Measurements from ENCODE around the gene IFT80.

IFT80 gene

DNA sequence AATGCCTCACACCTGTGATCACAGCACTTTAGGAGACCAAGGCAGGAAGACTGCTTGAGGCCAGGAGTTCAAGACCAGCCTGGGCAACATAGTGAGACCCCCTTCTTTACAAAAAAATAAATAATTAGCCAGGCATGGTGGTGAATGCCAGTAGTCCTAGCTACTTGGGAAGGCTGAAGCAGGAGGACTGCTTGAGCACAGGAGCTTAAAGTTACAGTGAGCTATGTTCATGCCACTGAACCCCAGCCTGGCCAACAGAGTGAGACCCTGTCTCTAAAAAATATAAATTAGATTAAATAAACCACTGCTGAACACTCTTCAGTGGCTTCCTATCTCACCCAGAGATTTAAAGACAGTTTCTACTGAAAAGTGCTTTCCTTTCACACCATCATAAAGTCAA, 6.2 kb downstream of the IFT80 start:
- no peak for DNase-seq
- H3K4me3 ChIP-seq = no peak overlapping the region
- no peaks in the 10 kb centered on the region for H3K36me3 ChIP-seq
- peaks cover 0 to 1% (median 0%) of the 10 kb centered on the region in 4 donors for H3K4me1 ChIP-seq
- no peaks in the 10 kb centered on the region for H3K9me3 ChIP-seq
- H3K27ac ChIP-seq = no peak overlapping the region
- H3K27me3 ChIP-seq = no peaks in the 10 kb centered on the region
- TF ChIP-seq, protein P1, sequence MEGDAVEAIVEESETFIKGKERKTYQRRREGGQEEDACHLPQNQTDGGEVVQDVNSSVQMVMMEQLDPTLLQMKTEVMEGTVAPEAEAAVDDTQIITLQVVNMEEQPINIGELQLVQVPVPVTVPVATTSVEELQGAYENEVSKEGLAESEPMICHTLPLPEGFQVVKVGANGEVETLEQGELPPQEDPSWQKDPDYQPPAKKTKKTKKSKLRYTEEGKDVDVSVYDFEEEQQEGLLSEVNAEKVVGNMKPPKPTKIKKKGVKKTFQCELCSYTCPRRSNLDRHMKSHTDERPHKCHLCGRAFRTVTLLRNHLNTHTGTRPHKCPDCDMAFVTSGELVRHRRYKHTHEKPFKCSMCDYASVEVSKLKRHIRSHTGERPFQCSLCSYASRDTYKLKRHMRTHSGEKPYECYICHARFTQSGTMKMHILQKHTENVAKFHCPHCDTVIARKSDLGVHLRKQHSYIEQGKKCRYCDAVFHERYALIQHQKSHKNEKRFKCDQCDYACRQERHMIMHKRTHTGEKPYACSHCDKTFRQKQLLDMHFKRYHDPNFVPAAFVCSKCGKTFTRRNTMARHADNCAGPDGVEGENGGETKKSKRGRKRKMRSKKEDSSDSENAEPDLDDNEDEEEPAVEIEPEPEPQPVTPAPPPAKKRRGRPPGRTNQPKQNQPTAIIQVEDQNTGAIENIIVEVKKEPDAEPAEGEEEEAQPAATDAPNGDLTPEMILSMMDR (IDR thresholded peaks at IDR 0.05) = no peak
- intact Hi-C loops (cut with DNase I; ENCODE audit: low total_unique reads) = no loop called here

DNA sequence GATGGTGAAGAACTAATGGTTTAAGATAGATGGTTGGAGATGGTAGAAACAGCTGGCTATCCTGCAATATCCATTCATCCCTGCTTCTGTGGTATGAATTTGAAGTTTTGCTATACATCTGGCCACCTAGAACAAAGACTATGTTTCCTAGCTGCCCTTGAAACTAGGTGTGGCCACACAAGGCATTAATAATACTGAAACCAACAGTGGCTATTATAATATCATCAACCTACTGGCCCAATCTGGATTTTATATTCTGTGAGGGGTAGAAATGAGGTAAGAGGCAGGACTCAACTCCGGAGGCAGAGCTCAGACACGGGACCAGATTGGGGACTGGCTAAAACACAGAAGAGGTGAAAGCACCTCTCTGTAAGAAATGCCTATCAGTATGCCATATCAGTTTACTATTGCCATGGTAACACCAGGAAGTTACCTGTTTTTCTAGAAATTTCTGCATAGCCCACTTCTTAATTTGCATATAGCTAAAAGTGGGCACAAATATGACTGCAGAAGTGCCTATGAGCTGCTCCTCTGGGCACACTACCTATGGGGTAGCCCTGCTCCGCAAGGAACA, 8.4 kb downstream of the IFT80 start:
- no peaks in the 10 kb centered on the region for H3K4me1 ChIP-seq
- no peaks in the 10 kb centered on the region for H3K27me3 ChIP-seq
- DNase-seq = no peak
- TF ChIP-seq, protein P1 (IDR thresholded peaks at IDR 0.05) = no peak
- H3K36me3 ChIP-seq = no peaks in the 10 kb centered on the region
- H3K4me3 ChIP-seq = no peak overlapping the region
- no peak overlapping the region for H3K27ac ChIP-seq
- intact Hi-C loops (cut with DNase I; ENCODE audit: low total_unique reads) = no loop called here
- no peaks in the 10 kb centered on the region for H3K9me3 ChIP-seq

DNA sequence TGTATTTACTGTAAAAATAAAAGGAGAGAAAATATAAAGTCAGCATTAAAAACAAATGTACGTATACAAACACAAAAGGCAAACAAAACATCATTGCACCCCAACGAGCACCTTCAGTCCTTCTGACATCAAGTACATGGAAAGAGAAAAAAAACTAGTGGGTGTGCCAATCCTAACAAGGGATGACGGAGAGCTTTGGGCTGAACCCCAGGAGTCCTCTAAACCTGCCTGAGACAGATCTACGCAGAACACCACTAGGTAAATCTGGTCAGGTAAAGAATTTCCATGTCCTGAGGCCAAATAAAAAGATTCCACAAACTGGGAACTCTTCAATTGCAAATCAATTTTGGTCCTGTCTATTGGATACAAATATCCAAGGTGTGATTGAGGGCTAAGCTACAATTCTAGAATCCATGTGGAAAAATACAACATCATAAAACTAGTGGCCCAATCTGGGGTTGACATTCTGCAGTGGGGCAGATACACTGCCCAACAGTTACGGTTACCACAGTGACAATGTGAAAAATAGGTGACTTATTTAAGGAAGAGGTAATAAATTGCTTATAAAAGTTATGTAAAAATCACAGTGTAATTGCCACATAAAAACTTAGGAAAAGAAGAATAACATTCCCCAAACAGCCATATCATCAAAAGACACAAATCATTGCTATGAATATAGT, 14.2 kb downstream of the IFT80 start:
- H3K4me3 ChIP-seq = no peak overlapping the region
- TF ChIP-seq, protein P1 (IDR thresholded peaks at IDR 0.05) = no peak
- H3K27ac ChIP-seq = no peak overlapping the region
- no peaks in the 10 kb centered on the region for H3K36me3 ChIP-seq
- no peaks in the 10 kb centered on the region for H3K9me3 ChIP-seq
- no peaks in the 10 kb centered on the region for H3K27me3 ChIP-seq
- intact Hi-C loops (cut with DNase I; ENCODE audit: low total_unique reads) = no loop called here
- H3K4me1 ChIP-seq = no peaks in the 10 kb centered on the region
- no peak for DNase-seq

DNA sequence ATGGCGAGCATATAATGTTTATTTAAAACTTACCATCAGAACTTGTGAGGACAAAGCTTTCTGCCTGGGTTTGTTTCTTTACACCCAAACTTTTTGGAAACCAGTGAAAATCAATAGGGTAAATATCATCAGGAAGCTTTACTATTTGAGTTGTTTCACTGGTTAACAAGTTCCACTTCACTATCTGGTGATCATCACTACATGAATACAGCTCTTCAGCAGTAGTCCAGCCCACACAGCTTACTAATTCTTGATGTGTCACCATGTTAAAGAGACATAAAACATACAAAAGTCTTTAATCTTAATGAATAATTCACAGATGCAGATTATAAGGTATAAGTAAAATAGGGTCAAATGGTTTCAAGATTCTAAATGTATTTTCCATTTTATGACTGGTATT, 17.6 kb downstream of the IFT80 start:
- intact Hi-C loops (cut with DNase I; ENCODE audit: low total_unique reads) = no loop called here
- Histone ChIP-seq H3K27ac (no peak overlapping the region), H3K27me3 (no peaks in the 10 kb centered on the region), H3K4me3 (no peak overlapping the region), H3K4me1 (peaks cover 0 to 6% (median 0%) of the 10 kb centered on the region in 4 donors), H3K36me3 (peaks cover 0 to 9% (median 5%) of the 10 kb centered on the region in 3 donors), H3K9me3 (no peaks in the 10 kb centered on the region)
- DNase-seq = no peak
- TF ChIP-seq, protein P1 (IDR thresholded peaks at IDR 0.05) = no peak

DNA sequence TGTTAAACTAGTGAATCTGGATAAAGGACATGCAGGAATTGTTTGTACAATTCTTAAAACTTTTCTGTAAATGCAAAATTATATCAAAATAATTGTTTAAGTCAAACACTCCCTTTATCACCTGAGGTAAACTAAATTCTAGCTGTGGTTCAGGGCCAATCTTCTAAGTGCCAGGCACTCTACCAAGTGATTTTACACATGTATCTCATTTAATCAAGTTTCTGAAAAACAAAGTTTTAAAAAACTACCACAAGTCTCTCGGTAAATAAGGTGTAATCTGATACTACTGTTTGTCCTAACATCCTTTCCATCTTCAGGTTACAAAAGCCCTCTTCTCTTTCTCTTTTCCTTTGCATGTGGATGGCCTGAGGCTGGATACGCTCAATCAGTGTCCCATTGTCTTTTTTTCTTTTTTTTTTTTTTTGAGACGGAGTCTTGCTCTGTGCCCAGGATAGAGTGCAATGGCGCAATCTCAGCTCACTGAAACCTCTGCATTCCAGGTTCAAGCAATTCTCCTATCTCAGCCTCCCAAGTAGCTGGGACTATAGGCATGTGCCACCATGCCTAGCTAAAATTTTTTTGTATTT, 19.3 kb downstream of the IFT80 start:
- intact Hi-C loops (cut with DNase I; ENCODE audit: low total_unique reads) = no loop called here
- peaks cover under 1 to 19% (median 19%) of the 10 kb centered on the region in 3 donors for H3K36me3 ChIP-seq
- no peaks in the 10 kb centered on the region for H3K27me3 ChIP-seq
- H3K9me3 ChIP-seq = no peaks in the 10 kb centered on the region
- TF ChIP-seq, protein P1 (IDR thresholded peaks at IDR 0.05) = no peak
- no peak for DNase-seq
- H3K4me3 ChIP-seq = no peak overlapping the region
- no peak overlapping the region for H3K27ac ChIP-seq
- H3K4me1 ChIP-seq = peaks cover 0 to 6% (median 0%) of the 10 kb centered on the region in 4 donors
